Hepatocyte (in vitro differentiated cells): Measurements from ENCODE around the gene LIMA1.

Source experiments
- EZH2 ChIP-seq: fragments of 200-600 bp; sonication (generic); IDR thresholded peaks from 2 replicates; pipeline ENCODE4 v1.6.1; 2016; ENCODE audit warnings: antibody characterized with exemption, mild to moderate bottlenecking, borderline replicate concordance
- EZH2phosphoT487 ChIP-seq: fragments of 200-600 bp; sonication (generic); IDR thresholded peaks from one replicate; pipeline ENCODE4 v1.6.1; 2018; ENCODE audit warnings: antibody characterized with exemption, mild to moderate bottlenecking, low read depth, moderate library complexity; ENCODE audit not compliant: unreplicated experiment, severe bottlenecking
- TF ChIP-seq, protein P1 (sequence below): fragments of 200-600 bp; sonication (generic); IDR thresholded peaks from 2 replicates; pipeline ENCODE4 v1.5.1; 2016; ENCODE audit warnings: antibody characterized with exemption, mild to moderate bottlenecking; ENCODE audit not compliant: poor library complexity

DNA sequence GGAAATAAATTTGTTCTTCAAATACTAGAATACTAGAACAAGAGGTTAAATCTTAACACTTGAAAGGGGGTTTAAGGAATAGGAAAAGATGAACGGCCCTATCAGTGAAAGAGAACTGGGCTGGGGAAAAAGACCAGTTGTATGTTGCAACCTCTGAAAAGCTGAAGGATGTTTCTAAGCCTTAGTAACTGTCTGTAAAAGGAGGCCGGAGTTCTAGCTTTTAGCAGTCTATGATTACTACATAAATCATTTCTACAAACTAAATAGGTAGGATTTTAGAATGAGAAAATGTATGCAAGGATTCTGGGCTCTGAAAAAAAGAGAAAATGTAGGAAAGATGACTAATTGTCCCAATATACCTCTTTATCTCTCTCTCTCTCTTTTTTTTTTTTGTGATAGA is 121.1 kb downstream of the LIMA1 start:
- TF ChIP-seq, protein P1, sequence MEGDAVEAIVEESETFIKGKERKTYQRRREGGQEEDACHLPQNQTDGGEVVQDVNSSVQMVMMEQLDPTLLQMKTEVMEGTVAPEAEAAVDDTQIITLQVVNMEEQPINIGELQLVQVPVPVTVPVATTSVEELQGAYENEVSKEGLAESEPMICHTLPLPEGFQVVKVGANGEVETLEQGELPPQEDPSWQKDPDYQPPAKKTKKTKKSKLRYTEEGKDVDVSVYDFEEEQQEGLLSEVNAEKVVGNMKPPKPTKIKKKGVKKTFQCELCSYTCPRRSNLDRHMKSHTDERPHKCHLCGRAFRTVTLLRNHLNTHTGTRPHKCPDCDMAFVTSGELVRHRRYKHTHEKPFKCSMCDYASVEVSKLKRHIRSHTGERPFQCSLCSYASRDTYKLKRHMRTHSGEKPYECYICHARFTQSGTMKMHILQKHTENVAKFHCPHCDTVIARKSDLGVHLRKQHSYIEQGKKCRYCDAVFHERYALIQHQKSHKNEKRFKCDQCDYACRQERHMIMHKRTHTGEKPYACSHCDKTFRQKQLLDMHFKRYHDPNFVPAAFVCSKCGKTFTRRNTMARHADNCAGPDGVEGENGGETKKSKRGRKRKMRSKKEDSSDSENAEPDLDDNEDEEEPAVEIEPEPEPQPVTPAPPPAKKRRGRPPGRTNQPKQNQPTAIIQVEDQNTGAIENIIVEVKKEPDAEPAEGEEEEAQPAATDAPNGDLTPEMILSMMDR, result no peak
- no peak for TF ChIP-seq EZH2phosphoT487
- no peak for TF ChIP-seq EZH2
